HG03025 (cell line): ENCODE data around the gene BCL11A.

ENCODE experiments used
- ATAC-seq: cut with Tn5 transposase; IDR thresholded peaks from one replicate; pipeline ENCODE4 v1.9.1; 2021; ENCODE audit warnings: mild to moderate bottlenecking, moderate library complexity; ENCODE audit not compliant: unreplicated experiment, low FRiP score

The BCL11A gene

GRCh38 chr2:60512062-60512622 is 41.3 kb downstream of the BCL11A start:
- no peak for ATAC-seq

- ATAC-seq, result no peak
Measured at GRCh38 chr2:60510713-60511112, 42.7 kb downstream of the BCL11A start.

GRCh38 chr2:60509066-60509465 is 44.4 kb downstream of the BCL11A start:
- no peak for ATAC-seq

GRCh38 chr2:60508339-60508917 is 45.0 kb downstream of the BCL11A start:
- ATAC-seq, result no peak

GRCh38 chr2:60507211-60507965 is 46.1 kb downstream of the BCL11A start:
- no peak for ATAC-seq

GRCh38 chr2:60505880-60506260 is 47.6 kb downstream of the BCL11A start:
- no peak for ATAC-seq

GRCh38 chr2:60505240-60505879 is 48.1 kb downstream of the BCL11A start:
- no peak for ATAC-seq

- no peak for ATAC-seq
Measured at GRCh38 chr2:60504049-60504448, 49.4 kb downstream of the BCL11A start.

- ATAC-seq, result no peak
Measured at GRCh38 chr2:60502144-60502543, 51.3 kb downstream of the BCL11A start.

- ATAC-seq, result no peak
Measured at GRCh38 chr2:60500861-60501260, 52.6 kb downstream of the BCL11A start.

GRCh38 chr2:60499651-60500265 is 53.7 kb downstream of the BCL11A start:
- no peak for ATAC-seq

GRCh38 chr2:60498816-60499429 is 54.5 kb downstream of the BCL11A start:
- peak; percentile 37 for ATAC-seq

GRCh38 chr2:60498127-60498815 is 55.2 kb downstream of the BCL11A start:
- ATAC-seq, result peak; percentile 31

- no peak for ATAC-seq
Measured at GRCh38 chr2:60497500-60497899, 56.0 kb downstream of the BCL11A start.

- no peak for ATAC-seq
Measured at GRCh38 chr2:60496956-60497355, 56.5 kb downstream of the BCL11A start.

- ATAC-seq, result no peak
Measured at GRCh38 chr2:60496475-60496874, 57.0 kb downstream of the BCL11A start.

GRCh38 chr2:60495041-60495625 is 58.3 kb downstream of the BCL11A start:
- no peak for ATAC-seq

GRCh38 chr2:60493804-60494387 is 59.6 kb downstream of the BCL11A start:
- no peak for ATAC-seq

- ATAC-seq, result no peak
Measured at GRCh38 chr2:60492548-60492947, 60.9 kb downstream of the BCL11A start.
